BLaER1 treated with 17β-estradiol and CSF1 and Interleukin-3, amounts not matched to agents 10 nM and 100 nM (cell line): ENCODE measurements around the gene TENT5C.
A peak's percentile ranks its signal among the peaks of the same experiment; 100 is the strongest.

ENCODE experiments used
- H3K27ac ChIP-seq, 11 experiments: shearing (Covaris generic); formaldehyde crosslinking; 2 replicates each; pipeline ENCODE4 v1.8.1; 2022
- H3K27me3 ChIP-seq, 11 experiments: shearing (Covaris generic); formaldehyde crosslinking; 2 replicates each; pipeline ENCODE4 v1.8.1; 2022
- H3K36me3 ChIP-seq, 11 experiments: shearing (Covaris generic); formaldehyde crosslinking; 2 replicates each; pipeline ENCODE4 v1.8.1; 2022
- H3K4me1 ChIP-seq, 10 experiments: shearing (Covaris generic); formaldehyde crosslinking; 2 replicates each; pipeline ENCODE4 v1.8.1; 2022
- H3K4me2 ChIP-seq, 11 experiments: shearing (Covaris generic); formaldehyde crosslinking; 2 replicates each; pipeline ENCODE4 v1.8.1; 2022
- H3K4me3 ChIP-seq, 10 experiments: shearing (Covaris generic); formaldehyde crosslinking; 2 replicates each; pipeline ENCODE4 v1.8.1; 2022
- H3K9ac ChIP-seq, 11 experiments: shearing (Covaris generic); formaldehyde crosslinking; 2 replicates each; pipeline ENCODE4 v1.8.1; 2022
- H3K9me3 ChIP-seq, 11 experiments: shearing (Covaris generic); formaldehyde crosslinking; replicated peaks in 1 of 11; 2 replicates each; pipeline ENCODE4 v1.8.1; 2022
- H4K20me1 ChIP-seq, 11 experiments: shearing (Covaris generic); formaldehyde crosslinking; 2 replicates each; pipeline ENCODE4 v1.8.1; 2022
- Cebpa-rat ChIP-seq, 11 experiments: shearing (Covaris generic); IDR thresholded peaks; 2 replicates each; pipeline ENCODE4 v1.8.1; 2022

The TENT5C gene

DNA sequence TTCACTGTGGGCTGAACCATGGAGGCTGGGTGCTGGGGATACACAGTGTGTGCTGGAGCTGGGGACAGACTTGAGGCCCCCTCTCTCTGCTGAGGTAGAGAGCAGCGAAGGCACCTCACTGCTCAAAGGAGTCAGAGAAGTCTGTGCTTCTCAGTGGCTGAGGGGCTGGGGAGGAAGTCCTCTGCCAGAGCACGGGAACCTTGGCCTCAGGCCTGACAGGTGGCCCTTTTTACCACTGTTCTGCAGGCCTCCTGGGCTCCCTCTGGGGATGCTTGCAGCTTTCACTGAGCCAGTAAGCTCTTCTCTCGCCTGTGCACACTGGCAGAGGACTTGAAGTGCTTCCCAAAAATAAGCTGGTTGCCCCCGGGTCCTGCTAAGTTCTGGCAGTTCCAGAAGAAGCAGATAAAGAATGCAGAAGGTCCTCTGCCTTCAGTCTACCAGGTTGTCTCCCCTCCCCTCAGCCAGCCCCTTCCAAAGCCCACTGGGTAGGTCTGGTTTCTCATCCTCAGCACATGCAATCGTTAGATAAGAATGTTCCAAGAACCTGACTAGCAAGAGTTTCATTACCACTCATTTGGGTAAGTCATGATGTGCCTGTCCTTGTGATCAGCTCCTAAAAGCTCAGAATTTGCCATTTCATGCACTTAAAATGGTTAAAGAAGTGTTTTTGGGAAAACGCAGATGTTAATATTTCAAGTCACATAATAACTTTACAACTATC, 53.9 kb downstream of the TENT5C start:
- no peak overlapping the region for H3K4me3 ChIP-seq
- no peaks in the 10 kb centered on the region for H4K20me1 ChIP-seq
- no peaks in the 10 kb centered on the region for H3K36me3 ChIP-seq
- H3K9ac ChIP-seq = no peak overlapping the region
- no peak for TF ChIP-seq Cebpa-rat (IDR thresholded peaks at IDR 0.05)
- no peak overlapping the region for H3K27ac ChIP-seq
- peaks cover 0 to 48% (median 32%) of the 10 kb centered on the region in 10 experiments; a peak in 13 of 20 replicates for H3K4me1 ChIP-seq
- no peaks in the 10 kb centered on the region for H3K27me3 ChIP-seq
- H3K4me2 ChIP-seq = peak overlapping the region in 8 of 11 experiments; percentile 45 to 76 (median 64); a peak in 13 of 22 replicates
- peaks cover 0 to 4% (median 0%) of the 10 kb centered on the region in 11 experiments; a peak in 1 of 22 replicates for H3K9me3 ChIP-seq

DNA sequence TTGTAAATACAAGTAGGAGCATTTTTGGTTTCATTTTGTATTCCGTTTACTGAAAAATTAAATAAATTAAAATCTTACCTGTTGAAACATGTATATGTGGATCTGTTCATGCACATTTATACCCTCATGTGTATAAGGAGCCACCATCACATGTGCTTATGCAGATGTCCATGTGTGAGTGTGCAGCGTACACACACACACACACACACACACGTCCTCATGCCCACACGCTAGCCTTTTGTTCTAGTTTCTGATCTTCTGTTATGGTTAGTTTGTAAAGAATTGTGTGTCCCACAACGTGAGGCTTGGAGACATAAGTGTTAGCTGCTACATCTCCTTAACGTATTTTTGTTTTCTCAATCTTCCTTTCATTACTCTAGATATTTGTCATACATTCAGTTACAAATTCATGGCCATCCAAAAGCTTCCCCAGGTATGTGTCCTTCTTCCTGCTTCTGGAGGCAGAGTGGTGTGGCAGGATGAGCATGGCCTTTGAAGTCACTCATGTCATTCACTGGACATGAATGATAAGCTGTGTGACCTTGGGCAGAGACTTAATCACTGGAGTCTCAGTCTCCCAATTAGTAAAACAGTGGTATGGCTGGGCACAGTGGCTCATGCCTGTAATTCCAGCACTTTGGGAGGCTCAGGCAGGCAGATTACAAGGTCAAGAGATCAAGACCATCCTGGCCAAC, 54.6 kb downstream of the TENT5C start:
- H3K27ac ChIP-seq = no peak overlapping the region
- H3K36me3 ChIP-seq = no peaks in the 10 kb centered on the region
- peaks cover 0 to 46% (median 31%) of the 10 kb centered on the region in 10 experiments; a peak in 13 of 20 replicates for H3K4me1 ChIP-seq
- H3K9ac ChIP-seq = no peak overlapping the region
- H3K9me3 ChIP-seq = peaks cover 0 to 4% (median 0%) of the 10 kb centered on the region in 11 experiments; a peak in 1 of 22 replicates
- TF ChIP-seq Cebpa-rat (IDR thresholded peaks at IDR 0.05) = no peak
- H4K20me1 ChIP-seq = no peaks in the 10 kb centered on the region
- no peaks in the 10 kb centered on the region for H3K27me3 ChIP-seq
- peak overlapping the region in 5 of 11 experiments; percentile 8 to 39 (median 30); a peak in 6 of 22 replicates for H3K4me2 ChIP-seq
- no peak overlapping the region for H3K4me3 ChIP-seq

DNA sequence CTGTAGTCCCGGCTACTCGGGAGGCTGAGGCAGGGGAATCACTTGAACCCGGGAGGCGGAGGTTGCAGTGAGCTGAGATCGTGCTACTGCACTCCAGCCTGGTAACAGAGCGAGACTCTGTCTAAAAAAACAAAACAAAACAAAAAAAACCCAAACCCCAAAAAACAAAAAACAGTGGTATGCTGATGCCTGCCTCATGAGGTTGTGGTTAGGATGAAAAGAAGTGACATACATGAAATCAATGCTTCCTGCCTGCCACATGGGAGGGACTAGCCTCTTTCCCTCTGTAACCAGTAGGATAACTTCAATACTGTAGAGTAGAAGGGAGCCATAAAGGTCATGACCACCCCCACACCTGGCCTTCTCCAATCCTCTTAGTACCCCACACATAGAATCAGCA, 55.2 kb downstream of the TENT5C start:
- H3K4me1 ChIP-seq = peaks cover 0 to 41% (median 27%) of the 10 kb centered on the region in 10 experiments; a peak in 13 of 20 replicates
- peak overlapping the region in 5 of 11 experiments; percentile 8 to 39 (median 30); a peak in 6 of 22 replicates for H3K4me2 ChIP-seq
- H3K27me3 ChIP-seq = no peaks in the 10 kb centered on the region
- no peak overlapping the region for H3K27ac ChIP-seq
- H3K36me3 ChIP-seq = no peaks in the 10 kb centered on the region
- H3K9ac ChIP-seq = no peak overlapping the region
- no peaks in the 10 kb centered on the region for H4K20me1 ChIP-seq
- H3K4me3 ChIP-seq = no peak overlapping the region
- TF ChIP-seq Cebpa-rat (IDR thresholded peaks at IDR 0.05) = no peak
- H3K9me3 ChIP-seq = peaks cover 0 to 4% (median 0%) of the 10 kb centered on the region in 11 experiments; a peak in 1 of 22 replicates

- H3K4me1 ChIP-seq = peaks cover 0 to 32% (median 24%) of the 10 kb centered on the region in 10 experiments; a peak in 13 of 20 replicates
- H3K9me3 ChIP-seq = peaks cover 0 to 4% (median 0%) of the 10 kb centered on the region in 11 experiments; a peak in 1 of 22 replicates
- H3K4me2 ChIP-seq = no peak overlapping the region
These were observed 56.8 kb downstream of the TENT5C start for GRCh38 chr1:117662667-117663066.

GRCh38 chr1:117663156-117663902, 57.5 kb downstream of the TENT5C start:
- no peak overlapping the region for H3K27ac ChIP-seq
- peaks cover 0 to 26% (median 19%) of the 10 kb centered on the region in 10 experiments; a peak in 13 of 20 replicates for H3K4me1 ChIP-seq
- peaks cover 0 to 4% (median 0%) of the 10 kb centered on the region in 11 experiments; a peak in 1 of 22 replicates for H3K9me3 ChIP-seq
- no peaks in the 10 kb centered on the region for H3K27me3 ChIP-seq
- TF ChIP-seq Cebpa-rat (IDR thresholded peaks at IDR 0.05) = no peak
- no peaks in the 10 kb centered on the region for H4K20me1 ChIP-seq
- no peak overlapping the region for H3K4me2 ChIP-seq
- H3K4me3 ChIP-seq = no peak overlapping the region
- no peaks in the 10 kb centered on the region for H3K36me3 ChIP-seq
- no peak overlapping the region for H3K9ac ChIP-seq

More at GRCh38 chr1:117662667-117663066, 56.8 kb downstream of the TENT5C start:
- H3K9ac ChIP-seq = no peak overlapping the region
- H3K4me3 ChIP-seq = no peak overlapping the region
- TF ChIP-seq Cebpa-rat (IDR thresholded peaks at IDR 0.05) = no peak
- no peak overlapping the region for H3K27ac ChIP-seq
- H3K36me3 ChIP-seq = no peaks in the 10 kb centered on the region
- H3K27me3 ChIP-seq = no peaks in the 10 kb centered on the region
- no peaks in the 10 kb centered on the region for H4K20me1 ChIP-seq

DNA sequence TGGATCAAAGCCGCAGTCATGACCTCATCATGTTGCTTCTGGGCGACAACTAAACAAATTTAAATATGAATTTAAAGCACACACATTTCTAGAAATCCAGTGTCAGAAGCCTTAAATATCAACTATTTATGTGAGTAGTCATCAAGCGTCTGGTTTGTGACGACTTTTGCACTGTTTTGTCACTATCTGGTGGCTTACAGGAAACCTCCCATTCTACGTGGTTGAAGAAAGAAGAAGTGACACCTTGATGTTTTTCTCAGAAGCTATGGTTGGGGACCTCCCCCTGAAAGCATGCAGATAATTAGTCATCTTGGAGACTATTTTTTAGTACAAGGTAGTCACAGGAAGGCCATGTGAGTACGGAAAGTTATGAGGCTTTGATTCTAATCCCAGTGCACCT, 58.5 kb downstream of the TENT5C start:
- Histone ChIP-seq H3K4me2 (no peak overlapping the region), H3K27ac (no peak overlapping the region), H3K36me3 (no peaks in the 10 kb centered on the region), H3K4me1 (peaks cover 0 to 16% (median 9%) of the 10 kb centered on the region in 10 experiments; a peak in 12 of 20 replicates), H4K20me1 (no peaks in the 10 kb centered on the region), H3K27me3 (no peaks in the 10 kb centered on the region), H3K9ac (no peak overlapping the region), H3K4me3 (no peak overlapping the region), H3K9me3 (peaks cover 0 to 4% (median 0%) of the 10 kb centered on the region in 11 experiments; a peak in 1 of 22 replicates)
- TF ChIP-seq Cebpa-rat (IDR thresholded peaks at IDR 0.05) = no peak

DNA sequence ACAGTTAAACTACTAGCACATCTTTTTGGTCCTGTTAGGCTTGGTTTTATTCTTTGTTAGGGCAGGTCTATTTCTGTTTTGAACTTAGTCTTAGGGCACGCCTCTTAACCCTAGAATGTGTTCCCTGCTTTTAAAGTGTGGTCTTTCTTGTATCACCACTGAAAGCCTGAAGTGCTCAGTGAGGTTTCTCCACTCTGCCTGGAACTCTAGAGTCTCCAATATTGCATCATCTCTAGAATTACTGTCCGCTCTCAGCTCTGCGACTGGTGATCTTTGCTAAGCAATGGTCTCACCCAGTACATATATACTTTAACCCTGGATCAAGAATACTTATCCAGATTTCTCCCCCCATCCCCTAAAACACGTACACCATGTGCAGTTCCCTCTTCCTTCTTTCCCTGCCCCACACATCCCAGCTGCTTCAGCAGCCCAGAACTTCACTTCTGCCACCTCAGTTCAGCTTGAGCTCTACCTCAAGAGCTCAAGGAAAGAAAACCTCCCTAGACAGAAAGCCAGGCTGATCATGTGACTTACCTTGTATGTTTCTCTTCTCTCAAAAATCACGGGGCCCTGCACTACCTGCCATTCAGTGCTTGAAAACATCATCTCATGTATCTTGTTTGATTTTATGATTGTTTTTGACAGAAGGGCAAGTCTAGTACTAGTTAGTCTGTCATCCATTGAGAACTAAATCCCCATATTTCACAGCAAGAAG, 59.9 kb downstream of the TENT5C start:
- H3K9ac ChIP-seq = no peak overlapping the region
- H3K27ac ChIP-seq = no peak overlapping the region
- 0 out of 22 replicates have a peak, but pooled peaks cover 0 to 4% (median 0%) of the 10 kb centered on the region in 11 experiments for H4K20me1 ChIP-seq
- no peak overlapping the region for H3K4me3 ChIP-seq
- peaks cover 0 to 4% (median 0%) of the 10 kb centered on the region in 11 experiments; a peak in 1 of 22 replicates for H3K9me3 ChIP-seq
- H3K36me3 ChIP-seq = no peaks in the 10 kb centered on the region
- no peak for TF ChIP-seq Cebpa-rat (IDR thresholded peaks at IDR 0.05)
- H3K4me2 ChIP-seq = no peak overlapping the region
- H3K27me3 ChIP-seq = no peaks in the 10 kb centered on the region
- peaks cover 0 to 8% (median 4%) of the 10 kb centered on the region in 10 experiments; a peak in 11 of 20 replicates for H3K4me1 ChIP-seq

GRCh38 chr1:117669572-117669971, 63.7 kb downstream of the TENT5C start:
- no peak overlapping the region for H3K4me2 ChIP-seq
- H3K4me1 ChIP-seq = peaks cover 0 to 23% (median 0%) of the 10 kb centered on the region in 10 experiments; a peak in 6 of 20 replicates
- TF ChIP-seq Cebpa-rat (IDR thresholded peaks at IDR 0.05) = no peak

More at GRCh38 chr1:117669572-117669971, 63.7 kb downstream of the TENT5C start:
- H3K4me3 ChIP-seq = no peak overlapping the region
- no peak overlapping the region for H3K9ac ChIP-seq
- no peak overlapping the region for H3K27ac ChIP-seq
- H3K36me3 ChIP-seq = no peaks in the 10 kb centered on the region
- no peaks in the 10 kb centered on the region for H3K9me3 ChIP-seq
- 0 out of 22 replicates have a peak, but pooled peaks cover 0 to 4% (median 0%) of the 10 kb centered on the region in 11 experiments for H4K20me1 ChIP-seq
- no peaks in the 10 kb centered on the region for H3K27me3 ChIP-seq
